H9 (cell line): Measurements from ENCODE around the gene ZNF688. TPM values are rescaled to one million over a fixed set of nuclear protein-coding genes. Genes with fewer than 3 reads are reported as not detected.
"Not testable (repeated sequence)": the region's sequence is repeated elsewhere in the genome, so short reads cannot be mapped to it uniquely, and the experiment has no call there.

Experiments used
- DNase-seq: peaks from one replicate; pipeline ENCODE4 v3.0.0-alpha.2; 2017
- H2AFZ ChIP-seq: one replicate; pipeline ENCODE4 v1.6.1; 2013; ENCODE audit warnings: mild to moderate bottlenecking, low read length, control low read depth, moderate library complexity
- H2AK5ac ChIP-seq: 2 replicates; pipeline ENCODE4 v1.6.1; 2013; ENCODE audit warnings: low read length, control low read depth, mixed read lengths; ENCODE audit not compliant: insufficient read length
- H2BK120ac ChIP-seq: one replicate; pipeline ENCODE4 v1.6.1; 2013; ENCODE audit warnings: low read depth, mild to moderate bottlenecking, low read length, control low read depth, inconsistent platforms; ENCODE audit not compliant: poor library complexity, severe bottlenecking
- H2BK12ac ChIP-seq: 2 replicates; pipeline ENCODE4 v1.6.1; 2013; ENCODE audit warnings: low read length, control low read depth, mixed read lengths, low read depth; ENCODE audit not compliant: insufficient read length
- H2BK15ac ChIP-seq: 2 replicates; pipeline ENCODE4 v1.6.1; 2013; ENCODE audit warnings: low read depth, low read length, control low read depth
- H2BK20ac ChIP-seq: one replicate; pipeline ENCODE4 v1.6.1; 2013; ENCODE audit warnings: low read depth, mild to moderate bottlenecking, low read length, control low read depth, inconsistent platforms; ENCODE audit not compliant: poor library complexity, severe bottlenecking
- H2BK5ac ChIP-seq: 2 replicates; pipeline ENCODE4 v1.6.1; 2013; ENCODE audit warnings: low read length, control low read depth, mixed read lengths; ENCODE audit not compliant: insufficient read length
- H3K14ac ChIP-seq: 2 replicates; pipeline ENCODE4 v1.6.1; 2013; ENCODE audit warnings: low read length, control low read depth; ENCODE audit not compliant: insufficient read depth
- H3K18ac ChIP-seq: 2 replicates; pipeline ENCODE4 v1.6.1; 2013; ENCODE audit warnings: low read depth, mild to moderate bottlenecking, mixed read lengths, low read length, control low read depth; ENCODE audit not compliant: insufficient read length
- H3K23ac ChIP-seq: 2 replicates; pipeline ENCODE4 v1.6.1; 2013; ENCODE audit warnings: low read length, control low read depth, mixed read lengths, low read depth; ENCODE audit not compliant: insufficient read length
- H3K23me2 ChIP-seq: 2 replicates; pipeline ENCODE4 v1.6.1; 2013; ENCODE audit warnings: low read depth, mild to moderate bottlenecking, mixed read lengths, low read length, control low read depth; ENCODE audit not compliant: insufficient read length, poor library complexity, severe bottlenecking
- H3K27ac ChIP-seq: 2 replicates; pipeline ENCODE4 v1.5.1; 2013; ENCODE audit warnings: low read length, control low read depth, mixed read lengths, low read depth; ENCODE audit not compliant: insufficient read length
- H3K27me3 ChIP-seq: 2 replicates; pipeline ENCODE4 v1.6.1; 2013; ENCODE audit warnings: low read length, control low read depth, inconsistent platforms; ENCODE audit not compliant: insufficient read depth
- H3K4ac ChIP-seq: 2 replicates; pipeline ENCODE4 v1.6.1; 2013; ENCODE audit warnings: low read depth, mild to moderate bottlenecking, control low read depth, inconsistent platforms, low read length, moderate library complexity
- H3K4me1 ChIP-seq: 2 replicates; pipeline ENCODE4 v1.6.1; 2013; ENCODE audit warnings: low read length, control low read depth, inconsistent platforms; ENCODE audit not compliant: insufficient read depth
- H3K4me2 ChIP-seq: 2 replicates; pipeline ENCODE4 v1.6.1; 2013; ENCODE audit warnings: low read length, control low read depth, mixed read lengths; ENCODE audit not compliant: insufficient read length, insufficient read depth
- H3K56ac ChIP-seq: 2 replicates; pipeline ENCODE4 v1.6.1; 2013; ENCODE audit warnings: low read depth, mild to moderate bottlenecking, mixed read lengths, low read length, control low read depth; ENCODE audit not compliant: insufficient read length
- H3K79me1 ChIP-seq: 2 replicates; pipeline ENCODE4 v1.6.1; 2013; ENCODE audit warnings: low read depth, mild to moderate bottlenecking, moderate library complexity, low read length, control low read depth, inconsistent platforms; ENCODE audit not compliant: insufficient read depth, poor library complexity, severe bottlenecking
- H3K79me2 ChIP-seq: 2 replicates; pipeline ENCODE4 v1.6.1; 2013; ENCODE audit warnings: low read length, control low read depth, inconsistent platforms; ENCODE audit not compliant: insufficient read depth
- H3K9ac ChIP-seq: 2 replicates; pipeline ENCODE4 v1.6.1; 2013; ENCODE audit warnings: low read length, control low read depth, mixed read lengths; ENCODE audit not compliant: insufficient read length; ENCODE audit errors: extremely low read depth
- H3K9me3 ChIP-seq: one replicate; pipeline ENCODE4 v1.6.1; 2013; ENCODE audit warnings: low read depth, low read length, inconsistent platforms; ENCODE audit not compliant: control insufficient read depth
- H3T11ph ChIP-seq: one replicate; pipeline ENCODE4 v1.6.1; 2013; ENCODE audit warnings: mild to moderate bottlenecking, low read length, control low read depth, inconsistent platforms
- H4K20me1 ChIP-seq: one replicate; pipeline ENCODE4 v1.6.1; 2013; ENCODE audit not compliant: control insufficient read depth, insufficient read length, insufficient read depth
- H4K5ac ChIP-seq: 2 replicates; pipeline ENCODE4 v1.6.1; 2013; ENCODE audit warnings: low read depth, mild to moderate bottlenecking, mixed read lengths, low read length, control low read depth; ENCODE audit not compliant: insufficient read length
- H4K8ac ChIP-seq: replicated peaks from 2 replicates; pipeline ENCODE4 v1.6.1; 2013; ENCODE audit warnings: low read length, control low read depth, mixed read lengths, low read depth; ENCODE audit not compliant: insufficient read length
- H4K91ac ChIP-seq: 2 replicates; pipeline ENCODE4 v1.6.1; 2013; ENCODE audit warnings: low read depth, mild to moderate bottlenecking, moderate library complexity, mixed read lengths, low read length, control low read depth; ENCODE audit not compliant: insufficient read length
- H3K27ac Mint-ChIP-seq, 3 experiments: 2 replicates in 2 of 3; 3 replicates in 1 of 3; pipeline ENCODE4 v1.8.0; 2020 to 2021; ENCODE audit warnings: mixed read lengths in 3 of 3, mild to moderate bottlenecking in 1 of 3, moderate library complexity in 1 of 3
- H3K27me3 Mint-ChIP-seq: 2 replicates; pipeline ENCODE4 v1.8.0; 2021; ENCODE audit warnings: low read depth, mild to moderate bottlenecking, moderate library complexity, mixed read lengths
- H3K36me3 Mint-ChIP-seq, 3 experiments: 2 replicates in 2 of 3; 3 replicates in 1 of 3; pipeline ENCODE4 v1.8.0; 2020 to 2021; ENCODE audit warnings: low read depth in 3 of 3, mixed read lengths in 3 of 3; ENCODE audit not compliant: insufficient read depth in 1 of 3
- H3K4me1 Mint-ChIP-seq, 2 experiments: 2 replicates each; pipeline ENCODE4 v1.8.0; 2020; ENCODE audit warnings: mixed read lengths in 2 of 2
- H3K4me3 Mint-ChIP-seq, 2 experiments: 2 replicates in 1 of 2; 3 replicates in 1 of 2; pipeline ENCODE4 v1.8.0; 2020 to 2021; ENCODE audit warnings: mild to moderate bottlenecking in 2 of 2, mixed read lengths in 2 of 2, moderate library complexity in 1 of 2
- H3K9me3 Mint-ChIP-seq, 2 experiments: 2 replicates in 1 of 2; 3 replicates in 1 of 2; pipeline ENCODE4 v1.8.0; 2020; ENCODE audit warnings: mild to moderate bottlenecking in 2 of 2, mixed read lengths in 2 of 2, moderate library complexity in 1 of 2
- WGBS: extraction: QIAGEN DNeasy Blood & Tissue Kit; methylation state at CpG from one replicate; pipeline ENCODE4 v1.1.7; 2013; ENCODE audit warnings: missing lambda C conversion rate, low lambda C conversion rate, mixed read lengths; ENCODE audit not compliant: insufficient read length; ENCODE audit errors: extremely low coverage; 5-methylcytosine and 5-hydroxymethylcytosine counted together
- total RNA-seq: library from RNA; stranded (reverse); gene quantifications from 2 replicates; pipeline ENCODE4 v1.2.1, GENCODE V29; 2021

ZNF688 gene
- total RNA-seq, 1 experiment from 2014 or later = 4.5 TPM

DNA sequence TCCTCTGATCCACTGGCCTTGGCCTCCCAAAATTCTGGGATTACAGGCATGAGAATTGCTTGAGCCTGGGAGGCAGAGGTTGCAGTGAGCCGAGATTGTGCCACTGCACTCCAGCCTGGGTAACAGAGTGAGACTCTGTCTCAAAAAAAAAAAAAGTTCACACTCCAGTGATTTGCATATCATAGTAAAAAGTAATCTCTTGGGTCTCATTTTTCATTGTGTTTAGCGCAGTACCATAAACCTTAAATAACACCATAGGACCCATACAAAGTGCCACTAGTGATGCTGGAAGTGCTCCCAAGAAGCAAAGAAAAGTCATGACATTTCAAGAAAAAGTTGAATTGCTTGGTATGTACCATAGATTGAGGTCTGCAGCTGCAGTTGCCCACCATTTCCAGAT lies 18.1 kb upstream of the ZNF688 start:
- not testable (repeated sequence) for H3K27me3 ChIP-seq, H3K56ac ChIP-seq, H3K27ac Mint-ChIP-seq, H3K4me3 Mint-ChIP-seq, H3K4ac ChIP-seq, H4K5ac ChIP-seq, H3K79me2 ChIP-seq, H3K14ac ChIP-seq, H3K23me2 ChIP-seq, H3K23ac ChIP-seq, H2BK12ac ChIP-seq, H2BK5ac ChIP-seq, H3K4me1 ChIP-seq, H3K18ac ChIP-seq, H3K4me1 Mint-ChIP-seq, H4K8ac ChIP-seq, H4K91ac ChIP-seq, H3K9ac ChIP-seq, H2BK20ac ChIP-seq, H2BK120ac ChIP-seq, H2AK5ac ChIP-seq, H3K4me2 ChIP-seq, H3K27me3 Mint-ChIP-seq, H3K9me3 ChIP-seq, H3T11ph ChIP-seq, H2AFZ ChIP-seq, DNase-seq, H2BK15ac ChIP-seq, H3K27ac ChIP-seq, H3K9me3 Mint-ChIP-seq, H3K79me1 ChIP-seq, H4K20me1 ChIP-seq
- no CpG with 5 or more reads among the region's 2 CpGs for WGBS
- peaks cover 8 to 24% (median 15%) of the 10 kb centered on the region in 3 experiments; a peak in 6 of 7 replicates for H3K36me3 Mint-ChIP-seq
